Lower leg skin (tissue), 4 donors: ENCODE results near the gene ZNF134. TPM values are rescaled to one million over a fixed set of nuclear protein-coding genes. Genes with fewer than 3 reads are reported as not detected.

ENCODE experiments used
- DNase-seq, 2 donors: peaks; one replicate each; pipeline ENCODE4 v3.0.0-alpha.2; 2019; ENCODE audit warnings: low spot score in 2 of 2
- H3K4me3 ChIP-seq: fragments of 200-600 bp; sonication (generic); 2 replicates; pipeline ENCODE4 v1.5.1; 2017; ENCODE audit warnings: mild to moderate bottlenecking, low read depth; ENCODE audit not compliant: poor library complexity, severe bottlenecking
- CTCF ChIP-seq, 3 donors: fragments of 450-650 bp; IDR thresholded peaks; one replicate each; pipeline ENCODE4 v1.5.1; 2016; ENCODE audit warnings: antibody characterized with exemption in 3 of 3, mild to moderate bottlenecking in 3 of 3, moderate library complexity in 2 of 3
- POLR2A ChIP-seq, 2 donors: fragments of 450-650 bp; IDR thresholded peaks; one replicate each; pipeline ENCODE4 v1.6.1; 2016 to 2017; ENCODE audit warnings: antibody characterized with exemption in 2 of 2, mild to moderate bottlenecking in 1 of 2, moderate library complexity in 1 of 2
- WGBS, 2 donors: methylation state at CpG; one replicate each; pipeline ENCODE4 v1.1.5; 2018; 5-methylcytosine and 5-hydroxymethylcytosine counted together
- intact Hi-C: fragments of 100-400 bp; cut with DNase I; formaldehyde crosslinking; loops from one replicate; pipeline ENCODE4 v1.15.0; 2023; ENCODE audit warnings: low total_unique reads
- total RNA-seq, 4 donors: library from RNA; depleted of rRNA; stranded (reverse); fragments of >200 nt; gene quantifications; one replicate each; pipeline ENCODE4 v1.1.0, GENCODE V29; 2016

ZNF134 gene
- total RNA-seq: 10 to 100 TPM; 19.1 to 42.5 (median 34.6) TPM

GRCh38 chr19:57613941-57614743 is at the start of gene ZNF134:
Gene ZNF134 (plus strand): TSS chr19:57614242. CDS start chr19:57619469, 5,227 bp downstream.
- intact Hi-C loops: no loop called here
- TF ChIP-seq CTCF (IDR thresholded peaks at IDR 0.05) (no peak), POLR2A (IDR thresholded peaks at IDR 0.05) (no peak)
- WGBS, 2 donors: 3% methylated on average over 39 to 56 of the region's 64 CpGs
- H3K4me3 ChIP-seq: peak within 1 kb of the TSS; percentile 97
- peak; percentile 81 to 97 for DNase-seq

GRCh38 chr19:57566396-57567265 is 47.4 kb upstream of the ZNF134 start:
- no peak for DNase-seq
- TF ChIP-seq CTCF (IDR thresholded peaks at IDR 0.05): no peak
- no peak for TF ChIP-seq POLR2A (IDR thresholded peaks at IDR 0.05)
- intact Hi-C loops: no loop called here
- 62 to 63% methylated on average over 7 of the region's 7 CpGs for WGBS, 2 donors
- H3K4me3 ChIP-seq: no peak overlapping the region

GRCh38 chr19:57570707-57571106 is 43.3 kb upstream of the ZNF134 start:
- no peak for DNase-seq
- TF ChIP-seq POLR2A (IDR thresholded peaks at IDR 0.05) (no peak), CTCF (IDR thresholded peaks at IDR 0.05) (no peak)
- no peak overlapping the region for H3K4me3 ChIP-seq
- intact Hi-C loops: no loop called here

GRCh38 chr19:57572415-57572947 is 41.6 kb upstream of the ZNF134 start:
- intact Hi-C loops: no loop called here
- no peak overlapping the region for H3K4me3 ChIP-seq
- no peak for TF ChIP-seq CTCF (IDR thresholded peaks at IDR 0.05)
- TF ChIP-seq POLR2A (IDR thresholded peaks at IDR 0.05): no peak
- no peak for DNase-seq
- 95 to 99% methylated on average over 3 of the region's 3 CpGs for WGBS, 2 donors

GRCh38 chr19:57576661-57577060 is 37.4 kb upstream of the ZNF134 start:
- TF ChIP-seq POLR2A (IDR thresholded peaks at IDR 0.05) (no peak), CTCF (IDR thresholded peaks at IDR 0.05) (no peak)
- DNase-seq: no peak
- no peak overlapping the region for H3K4me3 ChIP-seq
- intact Hi-C loops: no loop called here
